Vagina (tissue), 2 donors: ENCODE data around the gene XPO5.

ENCODE experiments used
- CTCF ChIP-seq, 3 experiments: fragments of 450-650 bp in 2 of 3; fragments of 200-600 bp in 1 of 3; sonication (generic) in 1 of 3; IDR thresholded peaks; one replicate each; pipeline ENCODE4 v1.5.1; 2017 to 2019; ENCODE audit warnings: antibody characterized with exemption in 3 of 3, mild to moderate bottlenecking in 2 of 3, moderate library complexity in 2 of 3
- POLR2A ChIP-seq, 2 donors: fragments of 450-650 bp; IDR thresholded peaks; one replicate each; pipeline ENCODE4 v1.6.1; 2017; ENCODE audit warnings: antibody characterized with exemption in 2 of 2, mild to moderate bottlenecking in 2 of 2, moderate library complexity in 2 of 2

- no peak for TF ChIP-seq CTCF (IDR thresholded peaks at IDR 0.05)
- no peak for TF ChIP-seq POLR2A (IDR thresholded peaks at IDR 0.05)
These were observed 69.7 kb downstream of the XPO5 start for GRCh38 chr6:43506171-43506570.
